Effector memory CD4-positive, alpha-beta T cell (primary cell): ENCODE results near the gene OSBPL8.
"Not testable (repeated sequence)": the region's sequence is repeated elsewhere in the genome, so short reads cannot be mapped to it uniquely, and the experiment has no call there.

Experiments
- DNase-seq, 3 donors: peaks; one replicate each; pipeline ENCODE4 v3.0.0-alpha.2; 2020
- H3K27ac ChIP-seq: 2 replicates; pipeline ENCODE4 v1.7.0; 2013; ENCODE audit warnings: mild to moderate bottlenecking, low read length, moderate library complexity; ENCODE audit not compliant: insufficient read depth, poor library complexity, severe bottlenecking
- H3K27me3 ChIP-seq: replicated peaks from 2 replicates; pipeline ENCODE4 v1.7.0; 2013; ENCODE audit warnings: mild to moderate bottlenecking, low read length; ENCODE audit not compliant: insufficient read depth, control insufficient read depth, poor library complexity, severe bottlenecking
- H3K36me3 ChIP-seq: 2 replicates; pipeline ENCODE4 v1.7.0; 2013; ENCODE audit warnings: mild to moderate bottlenecking, low read length, moderate library complexity; ENCODE audit not compliant: control insufficient read depth, insufficient read depth
- H3K4me1 ChIP-seq: 2 replicates; pipeline ENCODE4 v1.7.0; 2013; ENCODE audit warnings: low read length, mild to moderate bottlenecking; ENCODE audit not compliant: control insufficient read depth, insufficient read depth, poor library complexity, severe bottlenecking
- H3K4me3 ChIP-seq: 2 replicates; pipeline ENCODE4 v1.7.0; 2013; ENCODE audit warnings: low read length, low read depth, mild to moderate bottlenecking; ENCODE audit not compliant: insufficient read depth, poor library complexity, severe bottlenecking
- H3K9me3 ChIP-seq: 2 replicates; pipeline ENCODE4 v1.7.0; 2013; ENCODE audit warnings: mild to moderate bottlenecking, low read length, moderate library complexity; ENCODE audit not compliant: control insufficient read depth

The OSBPL8 gene

DNA sequence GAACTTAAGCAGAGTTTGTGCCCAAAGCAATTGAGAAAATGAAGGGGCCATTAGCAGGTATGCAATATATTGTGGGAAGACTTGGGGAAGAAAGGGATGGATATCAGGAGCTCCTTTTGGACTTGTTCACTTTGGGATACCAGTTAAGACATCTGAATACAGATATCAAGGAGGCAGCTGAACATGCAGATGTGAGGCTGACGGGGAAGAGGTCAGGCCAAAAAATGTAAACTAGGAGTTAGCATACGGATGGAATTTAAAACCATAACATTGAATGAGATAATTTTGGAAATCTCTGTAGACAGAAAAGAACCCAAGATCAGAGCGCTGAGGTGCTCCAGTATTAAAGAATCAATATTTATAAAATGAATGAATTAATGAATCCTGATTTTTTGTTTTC lies 53.4 kb downstream of the OSBPL8 start:
- no peaks in the 10 kb centered on the region for H3K4me1 ChIP-seq
- no peaks in the 10 kb centered on the region for H3K36me3 ChIP-seq
- H3K4me3 ChIP-seq, result no peak overlapping the region
- H3K9me3 ChIP-seq, result no peaks in the 10 kb centered on the region
- no peaks in the 10 kb centered on the region for H3K27me3 ChIP-seq
- DNase-seq, result no peak
- H3K27ac ChIP-seq, result no peak overlapping the region

DNA sequence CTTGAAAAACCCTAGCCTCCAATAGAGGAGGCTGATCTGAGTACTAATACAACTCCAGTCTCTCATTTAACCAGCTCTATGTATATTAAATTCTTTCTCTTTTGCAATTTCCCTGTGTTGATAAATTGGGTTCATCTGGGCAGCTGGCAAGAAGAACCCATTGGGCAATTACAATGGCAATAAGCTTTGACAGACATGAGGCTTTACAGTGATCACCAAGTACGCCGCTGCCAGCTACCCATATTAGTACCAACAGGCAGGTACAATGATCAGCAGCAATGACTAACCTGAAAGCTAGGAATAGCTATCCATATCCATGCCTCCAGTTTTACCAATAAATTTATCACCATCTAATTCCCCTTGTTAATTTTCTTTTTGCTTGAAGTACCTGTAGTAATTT lies 54.5 kb downstream of the OSBPL8 start:
- no peaks in the 10 kb centered on the region for H3K27me3 ChIP-seq
- no peaks in the 10 kb centered on the region for H3K36me3 ChIP-seq
- H3K27ac ChIP-seq, result no peak overlapping the region
- no peaks in the 10 kb centered on the region for H3K4me1 ChIP-seq
- no peak overlapping the region for H3K4me3 ChIP-seq
- no peaks in the 10 kb centered on the region for H3K9me3 ChIP-seq
- no peak for DNase-seq

DNA sequence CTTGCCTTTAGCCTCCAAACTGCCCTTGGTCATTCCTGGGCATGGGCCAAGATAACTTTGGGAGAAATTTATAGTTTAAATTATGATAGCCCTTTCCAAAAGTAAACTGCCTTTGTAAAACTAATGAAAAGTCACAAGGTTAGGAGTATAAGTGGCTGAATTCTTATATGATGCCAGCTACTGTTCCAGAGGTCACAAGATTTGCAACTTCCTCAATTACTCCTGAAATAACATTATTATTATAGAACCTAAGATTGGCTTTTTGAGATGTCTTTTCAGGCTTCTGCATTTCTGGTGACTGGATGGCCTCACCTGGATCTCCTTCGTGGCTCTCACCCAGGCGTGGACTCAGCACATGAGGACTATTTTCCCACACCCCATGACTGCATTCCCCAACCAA lies 55.0 kb downstream of the OSBPL8 start:
- H3K27ac ChIP-seq, result no peak overlapping the region
- no peaks in the 10 kb centered on the region for H3K4me1 ChIP-seq
- DNase-seq, result no peak

DNA sequence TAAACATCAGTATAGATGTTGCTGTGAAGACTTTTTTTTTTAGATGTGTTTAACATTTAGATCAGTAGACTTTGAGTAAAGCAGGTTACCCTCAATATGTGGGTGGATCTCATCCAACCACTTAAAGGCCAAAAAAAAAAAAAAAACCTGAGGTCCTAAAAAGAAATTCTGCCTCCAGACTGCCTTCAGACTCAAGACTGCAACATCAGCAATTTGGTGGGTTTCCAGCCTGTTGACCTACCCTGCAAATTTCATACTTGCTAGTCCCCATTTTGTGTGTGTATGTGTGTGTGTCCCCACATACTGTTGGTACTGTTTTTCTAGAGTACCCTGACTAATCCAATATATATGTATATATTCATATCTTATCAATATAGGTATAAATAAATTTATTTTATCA lies 55.6 kb downstream of the OSBPL8 start:
- Histone ChIP-seq H3K27me3 (no peaks in the 10 kb centered on the region), H3K36me3 (no peaks in the 10 kb centered on the region), H3K9me3 (no peaks in the 10 kb centered on the region), H3K4me3 (no peak overlapping the region), H3K27ac (no peak overlapping the region), H3K4me1 (no peaks in the 10 kb centered on the region)
- DNase-seq, result no peak

More for the DNA sequence above, 55.0 kb downstream of the OSBPL8 start:
- no peaks in the 10 kb centered on the region for H3K36me3 ChIP-seq
- no peaks in the 10 kb centered on the region for H3K9me3 ChIP-seq
- H3K4me3 ChIP-seq, result no peak overlapping the region
- H3K27me3 ChIP-seq, result no peaks in the 10 kb centered on the region

DNA sequence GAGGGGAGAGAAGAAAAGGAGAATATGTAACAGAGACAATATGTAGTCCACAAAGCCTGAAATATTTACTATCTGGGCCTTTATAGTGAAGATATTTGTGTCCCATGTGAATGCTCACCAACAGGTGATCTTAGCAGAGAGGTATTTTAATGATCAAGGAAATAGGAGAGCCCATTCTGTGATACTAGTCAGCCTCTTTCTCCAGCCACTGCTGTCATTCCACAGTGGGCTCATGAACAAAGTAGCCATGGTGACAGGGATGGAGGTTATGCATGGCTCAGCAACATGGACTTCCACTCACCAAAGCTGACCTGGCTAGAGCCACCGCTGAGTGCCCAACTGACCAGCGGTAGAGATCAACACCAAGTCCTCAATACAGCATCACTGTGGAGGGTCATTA lies 58.2 kb downstream of the OSBPL8 start:
- H3K27me3 ChIP-seq, result no peaks in the 10 kb centered on the region
- H3K9me3 ChIP-seq, result no peaks in the 10 kb centered on the region

DNA sequence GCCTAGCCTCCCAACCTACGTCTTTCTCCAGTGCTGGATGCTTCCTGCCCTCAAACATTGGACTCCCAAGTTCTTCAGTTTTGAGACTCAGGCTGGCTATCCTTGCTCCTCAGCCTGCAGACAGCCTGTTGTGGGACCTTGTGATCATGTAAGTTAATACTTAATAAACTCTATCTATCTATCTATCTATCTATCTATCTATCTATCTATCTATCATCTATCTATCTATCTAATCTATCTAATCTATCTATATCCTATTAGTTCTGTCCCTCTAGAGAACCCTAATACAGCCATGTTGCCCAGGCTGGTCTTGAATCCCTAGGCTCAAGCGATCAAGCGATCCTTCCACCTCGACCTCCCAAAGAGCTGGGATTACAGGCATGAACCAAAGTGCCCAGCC lies 60.4 kb downstream of the OSBPL8 start:
- H3K27me3 ChIP-seq, H3K9me3 ChIP-seq, H3K4me1 ChIP-seq, H3K36me3 ChIP-seq, DNase-seq, H3K27ac ChIP-seq, H3K4me3 ChIP-seq: not testable (repeated sequence)

More for the DNA sequence above, 58.2 kb downstream of the OSBPL8 start:
- no peaks in the 10 kb centered on the region for H3K4me1 ChIP-seq
- H3K36me3 ChIP-seq, result no peaks in the 10 kb centered on the region
- DNase-seq, result no peak
- H3K4me3 ChIP-seq, result no peak overlapping the region
- H3K27ac ChIP-seq, result no peak overlapping the region

DNA sequence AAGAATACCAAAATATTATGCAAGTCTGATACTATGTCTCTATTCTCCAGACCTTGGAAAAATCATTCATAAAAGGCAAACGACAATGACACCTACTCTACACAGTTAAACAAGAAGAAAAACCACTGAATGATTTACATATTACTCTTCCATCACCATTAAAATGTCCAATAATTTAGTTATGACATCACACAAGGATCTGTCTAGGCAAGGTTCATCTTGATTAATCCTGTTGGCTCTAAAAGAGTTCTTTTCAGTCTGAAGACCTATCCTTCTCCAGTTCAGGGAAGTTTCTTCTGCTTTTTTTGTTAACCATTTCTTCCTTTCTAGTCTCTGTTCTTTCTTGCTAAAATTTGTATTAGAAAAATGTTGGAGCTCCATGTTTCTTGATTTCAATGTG lies 64.0 kb downstream of the OSBPL8 start:
- Histone ChIP-seq H3K4me3 (no peak overlapping the region), H3K27me3 (no peaks in the 10 kb centered on the region), H3K4me1 (no peaks in the 10 kb centered on the region), H3K36me3 (peaks cover 3% of the 10 kb centered on the region), H3K27ac (no peak overlapping the region), H3K9me3 (no peaks in the 10 kb centered on the region)
- DNase-seq, result no peak

DNA sequence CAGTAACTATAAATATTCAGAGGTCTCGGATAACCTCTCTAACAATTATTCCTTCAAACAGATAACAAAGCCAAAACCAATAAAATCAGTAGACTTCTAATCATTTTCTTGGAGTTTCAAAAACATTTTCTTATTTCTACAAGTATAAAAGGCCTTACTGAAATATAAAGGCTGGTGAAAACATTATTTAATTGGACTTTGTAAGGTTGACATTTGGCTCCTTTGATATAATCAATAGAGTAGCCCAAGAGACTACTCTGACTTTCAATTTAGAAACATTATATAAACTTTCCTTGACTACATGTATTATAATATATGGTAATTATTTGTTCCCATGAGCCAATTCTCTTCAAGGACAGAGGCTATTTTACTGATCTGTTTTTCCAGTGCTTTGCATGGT lies 68.3 kb downstream of the OSBPL8 start:
- Histone ChIP-seq H3K27ac (no peak overlapping the region), H3K4me3 (no peak overlapping the region), H3K4me1 (no peaks in the 10 kb centered on the region), H3K36me3 (peaks cover 5% of the 10 kb centered on the region), H3K27me3 (no peaks in the 10 kb centered on the region), H3K9me3 (no peaks in the 10 kb centered on the region)
- DNase-seq, result no peak

DNA sequence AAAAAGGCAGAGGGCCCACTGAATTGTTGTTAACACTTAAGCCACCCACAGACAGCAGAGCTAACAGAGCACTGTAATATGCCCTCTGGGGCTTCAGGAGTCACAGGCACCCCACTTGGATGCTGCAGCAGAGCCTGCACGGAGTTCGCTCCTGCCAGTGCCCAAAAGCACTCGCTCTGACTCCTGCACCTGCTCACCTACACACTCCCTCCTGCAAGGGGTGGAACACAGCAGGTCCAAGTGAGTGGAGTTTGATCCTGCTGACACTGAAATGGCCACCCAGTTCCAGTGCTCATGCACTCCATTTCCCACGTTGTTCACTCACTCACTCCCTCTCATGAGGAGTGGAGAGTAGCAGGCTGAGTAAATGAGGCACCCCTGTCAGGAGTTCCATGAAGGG lies 68.8 kb downstream of the OSBPL8 start:
- H3K27me3 ChIP-seq, result no peaks in the 10 kb centered on the region
- H3K9me3 ChIP-seq, result no peaks in the 10 kb centered on the region
- H3K36me3 ChIP-seq, result peaks cover 5% of the 10 kb centered on the region
- H3K4me3 ChIP-seq, result no peak overlapping the region
- H3K27ac ChIP-seq, result no peak overlapping the region
- H3K4me1 ChIP-seq, result no peaks in the 10 kb centered on the region
- DNase-seq, result no peak

DNA sequence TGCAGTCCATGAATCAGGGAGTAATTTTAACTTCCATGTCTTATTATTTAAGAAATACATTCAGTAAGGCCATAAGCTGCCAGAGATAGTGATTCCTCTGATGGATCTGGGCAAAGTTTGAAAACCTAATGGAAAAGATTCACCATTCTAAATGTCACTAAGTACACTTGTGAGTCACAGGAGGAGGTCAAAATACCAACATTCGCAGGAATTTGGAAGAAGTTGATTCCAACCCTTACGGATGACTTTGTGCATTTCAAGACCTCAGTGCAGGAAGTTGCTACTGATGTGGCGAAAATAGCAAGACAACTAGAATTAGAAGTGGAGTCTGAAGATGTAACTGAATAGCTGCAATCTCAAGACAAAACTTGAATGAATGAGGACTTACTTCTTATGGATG lies 69.8 kb downstream of the OSBPL8 start:
- no peak for DNase-seq
- no peaks in the 10 kb centered on the region for H3K4me1 ChIP-seq
- H3K27ac ChIP-seq, result no peak overlapping the region
- H3K4me3 ChIP-seq, result no peak overlapping the region
- H3K36me3 ChIP-seq, result peaks cover 5% of the 10 kb centered on the region
- H3K9me3 ChIP-seq, result no peaks in the 10 kb centered on the region
- H3K27me3 ChIP-seq, result no peaks in the 10 kb centered on the region

DNA sequence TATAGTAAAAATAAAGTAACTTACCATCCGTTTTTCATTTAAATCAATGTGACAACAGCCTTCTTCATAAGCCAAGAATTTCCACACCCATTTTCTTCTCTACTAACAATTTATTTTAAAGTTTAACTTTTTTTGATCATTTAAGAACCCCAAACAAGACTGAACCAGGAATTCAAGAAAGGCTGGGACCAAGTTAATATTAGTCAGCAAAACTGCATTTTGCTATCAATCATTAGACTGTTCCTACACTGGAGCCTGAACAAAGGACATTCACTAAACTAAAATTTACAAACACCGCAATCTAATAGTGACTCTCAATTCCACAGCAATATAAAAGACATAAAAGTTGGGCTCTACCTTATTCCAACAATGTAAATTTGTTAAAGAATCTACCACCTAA lies 73.6 kb downstream of the OSBPL8 start:
- peaks cover 5% of the 10 kb centered on the region for H3K36me3 ChIP-seq
- no peaks in the 10 kb centered on the region for H3K27me3 ChIP-seq
- no peaks in the 10 kb centered on the region for H3K4me1 ChIP-seq
- no peaks in the 10 kb centered on the region for H3K9me3 ChIP-seq
- H3K27ac ChIP-seq, result no peak overlapping the region
- DNase-seq, result no peak
- no peak overlapping the region for H3K4me3 ChIP-seq
